ENCODE results near the gene TECTA.
"Not testable (repeated sequence)": the region's sequence is repeated elsewhere in the genome, so short reads cannot be mapped to it uniquely, and the experiment has no call there.

The TECTA gene

GRCh38 chr11:121237686-121238658, 136.9 kb downstream of the TECTA start:
- WGBS = 76% methylated on average over 12 of the region's 12 CpGs
- Histone ChIP-seq H2AFZ (ENCODE audit: low read depth, low read length) (no peak overlapping the region), H2BK15ac (ENCODE audit: low read depth, poor library complexity, severe bottlenecking) (no peak overlapping the region), H2BK12ac (ENCODE audit: low read length in 2 of 2) (peak overlapping the region in 1 of 2 experiments; percentile 48), H4K91ac (ENCODE audit: low read length) (no peak overlapping the region), H2BK5ac (ENCODE audit: low read depth, low read length, poor library complexity, severe bottlenecking) (no peak overlapping the region), H2BK120ac (ENCODE audit: low read depth, low read length) (peak overlapping the region; percentile 19), H3K36me3 (ENCODE audit: control insufficient read depth in 1 of 2, insufficient read depth in 2 of 2, low read depth in 1 of 2, low read length in 2 of 2) (no peaks in the 10 kb centered on the region), H2AK5ac (ENCODE audit: low read length, severe bottlenecking) (no peak overlapping the region), H3K4me2 (ENCODE audit: low read length, poor library complexity, severe bottlenecking) (no peak overlapping the region), H3K4ac (ENCODE audit: low read depth in 1 of 2, low read length in 2 of 2) (no peak overlapping the region), H3K4me3 (ENCODE audit: insufficient read depth in 1 of 2, low read depth in 1 of 2, low read length in 2 of 2) (no peak overlapping the region), H3K79me1 (replicated peaks; ENCODE audit: low read length, poor library complexity, severe bottlenecking) (no peaks in the 10 kb centered on the region), H3K4me1 (ENCODE audit: control insufficient read depth, insufficient read depth, low read depth, low read length) (no peaks in the 10 kb centered on the region), H3K18ac (ENCODE audit: low read depth in 1 of 2, low read length in 2 of 2) (no peak overlapping the region), H3K27me3 (ENCODE audit: control insufficient read depth in 1 of 2, insufficient read depth in 1 of 2, low read length in 2 of 2) (peaks cover 15 to 36% of the 10 kb centered on the region in 2 experiments), H3K14ac (ENCODE audit: low read length in 2 of 2) (no peak overlapping the region), H3K27ac (ENCODE audit: low read length, poor library complexity, severe bottlenecking) (no peak overlapping the region), H3K23ac (ENCODE audit: low read length in 2 of 2) (no peak overlapping the region), H3K9me3 (ENCODE audit: control insufficient read depth, low read length) (no peaks in the 10 kb centered on the region), H3K9ac (ENCODE audit: low read length) (no peak overlapping the region), H4K8ac (ENCODE audit: low read length) (no peak overlapping the region)
- DNase-seq = peak; percentile 40

- peaks cover 15 to 36% of the 10 kb centered on the region in 2 experiments for H3K27me3 ChIP-seq (ENCODE audit: control insufficient read depth in 1 of 2, insufficient read depth in 1 of 2, low read length in 2 of 2)
- H3K36me3 ChIP-seq (ENCODE audit: control insufficient read depth in 1 of 2, insufficient read depth in 2 of 2, low read depth in 1 of 2, low read length in 2 of 2) = no peaks in the 10 kb centered on the region
- no peak overlapping the region for H4K91ac ChIP-seq (ENCODE audit: low read length)
- H3K9me3 ChIP-seq (ENCODE audit: control insufficient read depth, low read length) = no peaks in the 10 kb centered on the region
- H3K79me1 ChIP-seq (replicated peaks; ENCODE audit: low read length, poor library complexity, severe bottlenecking) = no peaks in the 10 kb centered on the region
- DNase-seq = no peak
- H3K4me3 ChIP-seq (ENCODE audit: insufficient read depth in 1 of 2, low read depth in 1 of 2, low read length in 2 of 2) = no peak overlapping the region
- no peak overlapping the region for H2BK5ac ChIP-seq (ENCODE audit: low read depth, low read length, poor library complexity, severe bottlenecking)
- no peak overlapping the region for H2AK5ac ChIP-seq (ENCODE audit: low read length, severe bottlenecking)
- H3K4me1 ChIP-seq (ENCODE audit: control insufficient read depth, insufficient read depth, low read depth, low read length) = no peaks in the 10 kb centered on the region
- no peak overlapping the region for H3K4ac ChIP-seq (ENCODE audit: low read depth in 1 of 2, low read length in 2 of 2)
- H3K18ac ChIP-seq (ENCODE audit: low read depth in 1 of 2, low read length in 2 of 2) = no peak overlapping the region
- no peak overlapping the region for H3K23ac ChIP-seq (ENCODE audit: low read length in 2 of 2)
- H3K9ac ChIP-seq (ENCODE audit: low read length) = no peak overlapping the region
- no peak overlapping the region for H2BK15ac ChIP-seq (ENCODE audit: low read depth, poor library complexity, severe bottlenecking)
- no peak overlapping the region for H3K27ac ChIP-seq (ENCODE audit: low read length, poor library complexity, severe bottlenecking)
- H2AFZ ChIP-seq (ENCODE audit: low read depth, low read length) = no peak overlapping the region
- H3K4me2 ChIP-seq (ENCODE audit: low read length, poor library complexity, severe bottlenecking) = no peak overlapping the region
- H2BK120ac ChIP-seq (ENCODE audit: low read depth, low read length) = no peak overlapping the region
- no peak overlapping the region for H4K8ac ChIP-seq (ENCODE audit: low read length)
- H2BK12ac ChIP-seq (ENCODE audit: low read length in 2 of 2) = no peak overlapping the region
- no peak overlapping the region for H3K14ac ChIP-seq (ENCODE audit: low read length in 2 of 2)
Measured at GRCh38 chr11:121238956-121239355, 137.9 kb downstream of the TECTA start.

- not testable (repeated sequence) for H2AFZ ChIP-seq (ENCODE audit: low read depth, low read length); H3K23ac ChIP-seq (ENCODE audit: low read length in 2 of 2); H4K8ac ChIP-seq (ENCODE audit: low read length); H3K36me3 ChIP-seq (ENCODE audit: control insufficient read depth in 1 of 2, insufficient read depth in 2 of 2, low read depth in 1 of 2, low read length in 2 of 2); H3K4me2 ChIP-seq (ENCODE audit: low read length, poor library complexity, severe bottlenecking); H3K4ac ChIP-seq (ENCODE audit: low read depth in 1 of 2, low read length in 2 of 2); H2BK15ac ChIP-seq (ENCODE audit: low read depth, poor library complexity, severe bottlenecking); H2BK12ac ChIP-seq (ENCODE audit: low read length in 2 of 2); H3K18ac ChIP-seq (ENCODE audit: low read depth in 1 of 2, low read length in 2 of 2); H3K9ac ChIP-seq (ENCODE audit: low read length); H3K4me1 ChIP-seq (ENCODE audit: control insufficient read depth, insufficient read depth, low read depth, low read length); H2BK5ac ChIP-seq (ENCODE audit: low read depth, low read length, poor library complexity, severe bottlenecking); H4K91ac ChIP-seq (ENCODE audit: low read length); H2AK5ac ChIP-seq (ENCODE audit: low read length, severe bottlenecking); H3K79me1 ChIP-seq (replicated peaks; ENCODE audit: low read length, poor library complexity, severe bottlenecking); DNase-seq; H3K4me3 ChIP-seq (ENCODE audit: insufficient read depth in 1 of 2, low read depth in 1 of 2, low read length in 2 of 2); H3K9me3 ChIP-seq (ENCODE audit: control insufficient read depth, low read length); H3K27ac ChIP-seq (ENCODE audit: low read length, poor library complexity, severe bottlenecking); H2BK120ac ChIP-seq (ENCODE audit: low read depth, low read length)
- Histone ChIP-seq H3K14ac (ENCODE audit: low read length in 2 of 2) (peak overlapping the region in 1 of 2 experiments; percentile 28), H3K27me3 (ENCODE audit: control insufficient read depth in 1 of 2, insufficient read depth in 1 of 2, low read length in 2 of 2) (peaks cover 15 to 29% of the 10 kb centered on the region in 2 experiments)
- 77% methylated on average over 5 of the region's 5 CpGs for WGBS
Measured at GRCh38 chr11:121240001-121240400, 139.0 kb downstream of the TECTA start.

GRCh38 chr11:121240650-121241303, 139.7 kb downstream of the TECTA start:
- 90% methylated on average over 8 of the region's 9 CpGs for WGBS
- H2BK120ac ChIP-seq (ENCODE audit: low read depth, low read length) = no peak overlapping the region
- H4K91ac ChIP-seq (ENCODE audit: low read length) = no peak overlapping the region
- no peak overlapping the region for H3K23ac ChIP-seq (ENCODE audit: low read length in 2 of 2)
- no peaks in the 10 kb centered on the region for H3K9me3 ChIP-seq (ENCODE audit: control insufficient read depth, low read length)
- no peak overlapping the region for H2BK15ac ChIP-seq (ENCODE audit: low read depth, poor library complexity, severe bottlenecking)
- H3K4me1 ChIP-seq (ENCODE audit: control insufficient read depth, insufficient read depth, low read depth, low read length) = no peaks in the 10 kb centered on the region
- H3K79me1 ChIP-seq (replicated peaks; ENCODE audit: low read length, poor library complexity, severe bottlenecking) = no peaks in the 10 kb centered on the region
- no peak overlapping the region for H2AFZ ChIP-seq (ENCODE audit: low read depth, low read length)
- H2BK5ac ChIP-seq (ENCODE audit: low read depth, low read length, poor library complexity, severe bottlenecking) = no peak overlapping the region
- no peak overlapping the region for H3K9ac ChIP-seq (ENCODE audit: low read length)
- peaks cover 15 to 23% of the 10 kb centered on the region in 2 experiments for H3K27me3 ChIP-seq (ENCODE audit: control insufficient read depth in 1 of 2, insufficient read depth in 1 of 2, low read length in 2 of 2)
- H3K27ac ChIP-seq (ENCODE audit: low read length, poor library complexity, severe bottlenecking) = no peak overlapping the region
- H2BK12ac ChIP-seq (ENCODE audit: low read length in 2 of 2) = no peak overlapping the region
- no peak overlapping the region for H4K8ac ChIP-seq (ENCODE audit: low read length)
- DNase-seq = no peak
- no peak overlapping the region for H3K4me3 ChIP-seq (ENCODE audit: insufficient read depth in 1 of 2, low read depth in 1 of 2, low read length in 2 of 2)
- H2AK5ac ChIP-seq (ENCODE audit: low read length, severe bottlenecking) = no peak overlapping the region
- no peak overlapping the region for H3K4me2 ChIP-seq (ENCODE audit: low read length, poor library complexity, severe bottlenecking)
- no peak overlapping the region for H3K18ac ChIP-seq (ENCODE audit: low read depth in 1 of 2, low read length in 2 of 2)
- H3K14ac ChIP-seq (ENCODE audit: low read length in 2 of 2) = no peak overlapping the region
- H3K36me3 ChIP-seq (ENCODE audit: control insufficient read depth in 1 of 2, insufficient read depth in 2 of 2, low read depth in 1 of 2, low read length in 2 of 2) = no peaks in the 10 kb centered on the region
- H3K4ac ChIP-seq (ENCODE audit: low read depth in 1 of 2, low read length in 2 of 2) = no peak overlapping the region
